AG08396 (cell line): ENCODE measurements around the gene PRR12.
A peak's percentile ranks its signal among the peaks of the same experiment; 100 is the strongest.

Experiments used
- DNase-seq: peaks from one replicate; pipeline ENCODE4 v3.0.0; 2012; ENCODE audit warnings: low spot score, mixed read lengths

The PRR12 gene

GRCh38 chr19:49646586-49646985 lies 55.6 kb downstream of the PRR12 start:
- no peak for DNase-seq

- DNase-seq, result no peak
Measured at GRCh38 chr19:49651029-49651819, 60.2 kb downstream of the PRR12 start.

- DNase-seq, result no peak
Measured at GRCh38 chr19:49651820-49652550, 61.0 kb downstream of the PRR12 start.

- no peak for DNase-seq
Measured at GRCh38 chr19:49652551-49653465, 61.8 kb downstream of the PRR12 start.

- DNase-seq, result no peak
Measured at GRCh38 chr19:49653466-49653806, 62.5 kb downstream of the PRR12 start.

GRCh38 chr19:49654581-49654980 lies 63.6 kb downstream of the PRR12 start:
- no peak for DNase-seq

GRCh38 chr19:49655570-49656455 lies 64.8 kb downstream of the PRR12 start:
- no peak for DNase-seq

- DNase-seq, result no peak
Measured at GRCh38 chr19:49656456-49657109, 65.6 kb downstream of the PRR12 start.

- no peak for DNase-seq
Measured at GRCh38 chr19:49657493-49658138, 66.6 kb downstream of the PRR12 start.

- no peak for DNase-seq
Measured at GRCh38 chr19:49658139-49658517, 67.1 kb downstream of the PRR12 start.

GRCh38 chr19:49658566-49659442 lies 67.8 kb downstream of the PRR12 start:
- DNase-seq, result no peak

- no peak for DNase-seq
Measured at GRCh38 chr19:49660338-49660961, 69.5 kb downstream of the PRR12 start.

GRCh38 chr19:49662011-49662410 lies 71.0 kb downstream of the PRR12 start:
- no peak for DNase-seq

- DNase-seq, result no peak
Measured at GRCh38 chr19:49663224-49663623, 72.2 kb downstream of the PRR12 start.

- peak; percentile 92 for DNase-seq
Measured at GRCh38 chr19:49664171-49665035, 73.4 kb downstream of the PRR12 start.

- no peak for DNase-seq
Measured at GRCh38 chr19:49665036-49665350, 74.0 kb downstream of the PRR12 start.

GRCh38 chr19:49665351-49666119 lies 74.6 kb downstream of the PRR12 start, which contains the start of the genes BCL2L12 and IRF3:
BCL2L12 (plus strand) TSS chr19:49665933; CDS start chr19:49666693, 760 bp downstream.
IRF3 (minus strand) TSS chr19:49665857; CDS start chr19:49664838, 1,019 bp downstream.
- peak; percentile 99 for DNase-seq
